Sigmoid colon (tissue), 4 donors: ENCODE results near the gene TTC39B.
"Not testable (repeated sequence)": the region's sequence is repeated elsewhere in the genome, so short reads cannot be mapped to it uniquely, and the experiment has no call there.

Experiments used
- CTCF ChIP-seq, 4 experiments: fragments of 450-650 bp in 3 of 4; fragments of 200-600 bp in 1 of 4; IDR thresholded peaks; one replicate each; pipeline ENCODE4 v1.5.1; 2016 to 2019; ENCODE audit warnings: antibody characterized with exemption in 4 of 4, mild to moderate bottlenecking in 3 of 4, moderate library complexity in 2 of 4
- EP300 ChIP-seq, 4 donors: sonication (generic); formaldehyde crosslinking; IDR thresholded peaks; one replicate each; pipeline ENCODE4 v1.6.1; 2017; ENCODE audit warnings: antibody characterized with exemption in 4 of 4

DNA sequence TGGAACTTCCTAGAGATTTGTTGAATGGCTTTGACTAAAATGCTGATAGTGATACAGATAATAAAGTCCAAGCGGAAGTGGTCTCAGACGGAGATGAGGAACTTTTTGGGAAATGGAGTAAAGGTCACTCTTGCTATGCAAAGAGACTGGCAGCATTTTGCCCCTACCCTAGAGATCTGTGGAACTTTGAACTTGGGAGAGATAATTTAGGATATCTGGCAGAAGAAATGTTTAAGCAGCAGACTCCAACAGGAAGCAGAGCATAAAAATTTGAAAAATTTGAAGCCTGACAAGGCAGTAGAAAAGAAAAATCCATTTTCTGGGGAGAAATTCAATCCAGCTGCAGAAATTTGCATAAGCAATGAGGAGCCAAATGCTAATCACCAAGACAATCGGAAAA lies 15.7 kb upstream of the TTC39B start:
- not testable (repeated sequence) for TF ChIP-seq CTCF, EP300 (IDR thresholded peaks at IDR 0.05)
